Renal cortex interstitium (tissue), 15 donors: ENCODE data around the gene ZNF716. TPM values are rescaled to one million over a fixed set of nuclear protein-coding genes. Genes with fewer than 3 reads are reported as not detected.
"Not testable (repeated sequence)": the region's sequence is repeated elsewhere in the genome, so short reads cannot be mapped to it uniquely, and the experiment has no call there.

Source experiments
- DNase-seq, 11 donors: peaks; one replicate each; pipeline ENCODE4 v3.0.0-alpha.2; 2013; ENCODE audit warnings: low read depth in 9 of 11, low spot score in 4 of 11; ENCODE audit errors: extremely low read depth in 1 of 11
- long read RNA-seq, 16 experiments: transcript quantifications; one replicate each; lab custom pipeline, GENCODE V29; 2026
- polyA plus RNA-seq, 3 donors: library from polyadenylated mRNA; unstranded; fragments of 120-200 nt; gene quantifications; one replicate each; pipeline ENCODE4 v1.2.1, GENCODE V29; 2013; ENCODE audit not compliant: insufficient read length in 3 of 3

ZNF716 gene
- polyA plus RNA-seq = under 1 TPM; 0.04 to 0.11 (median 0.08) TPM
- long read RNA-seq, donor 1 = 0 reads
- long read RNA-seq, donor 2 = 0 reads
- long read RNA-seq, donor 3 = 0 reads
- long read RNA-seq, donor 4 = 0 reads
- long read RNA-seq, donor 5 = 0 reads
- long read RNA-seq, donor 6 = 0 reads
- long read RNA-seq, donor 7 = 0 reads
- long read RNA-seq, donor 8 = 0 reads
- long read RNA-seq, donor 9 = 0 reads
- long read RNA-seq, donor 10 = 0 reads
- long read RNA-seq, donor 11 = 0 reads
- long read RNA-seq, donor 12 = 0 reads
- long read RNA-seq, donor 13 = 0 reads
- long read RNA-seq, donor 14 = 0 reads
- long read RNA-seq, donor 15 = 0 reads
- long read RNA-seq, donor 16 = 0 reads

DNA sequence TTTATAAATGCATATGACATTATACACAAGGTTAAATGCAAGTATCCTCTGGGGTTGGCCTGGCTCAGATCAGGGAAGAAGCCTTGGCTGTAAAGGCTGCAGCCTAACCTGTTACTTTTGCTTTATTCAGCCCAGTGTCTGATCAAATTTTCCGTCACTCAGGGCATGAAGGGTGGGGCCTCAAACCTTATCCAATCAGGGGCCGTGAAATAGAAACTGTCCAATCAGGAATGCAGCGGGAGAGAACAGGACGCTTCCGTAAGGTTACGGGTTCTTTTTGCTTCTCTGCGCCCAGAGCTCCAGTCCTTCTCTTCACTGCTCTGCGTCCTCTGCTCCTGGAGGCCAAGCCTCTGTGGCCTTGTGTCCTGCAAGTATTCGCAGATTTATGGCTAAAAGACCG lies at the start of gene ZNF716:
Gene ZNF716 (plus strand): TSS at position 274 of the 400 bp plus-strand sequence. CDS start 112 bp downstream, at position 386.
- no peak for DNase-seq

DNA sequence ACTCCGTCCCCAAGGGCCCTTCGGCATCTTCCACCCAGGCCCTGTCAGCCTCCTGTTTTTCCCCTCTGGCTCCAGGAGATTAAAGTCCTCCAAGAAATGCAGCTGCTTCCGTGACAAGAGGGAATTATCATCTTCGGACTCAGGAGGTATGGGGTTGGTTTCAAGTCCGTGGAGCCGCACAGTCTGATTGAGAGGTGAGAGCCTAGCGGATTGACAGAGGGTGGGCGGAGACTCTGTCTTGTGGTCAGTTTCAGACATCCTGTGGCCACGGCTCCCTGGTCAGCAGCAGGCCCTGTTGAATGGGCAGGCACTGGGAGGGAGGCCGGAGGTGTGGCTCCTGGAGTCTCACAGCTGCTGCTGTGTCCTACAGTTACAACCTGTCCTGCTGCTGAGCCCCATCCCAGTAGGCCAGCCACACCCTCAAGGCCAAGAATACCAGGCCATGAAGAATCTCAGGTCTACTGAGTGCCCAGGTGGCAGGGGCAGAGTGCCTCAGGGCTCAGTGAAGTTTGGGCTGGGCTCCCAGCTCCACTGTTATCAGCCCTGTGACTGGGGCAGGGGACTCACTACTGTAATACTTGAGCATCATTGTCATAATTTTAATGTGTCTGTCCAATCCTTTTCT lies 49.3 kb upstream of the ZNF716 start:
- no peak for DNase-seq

GRCh38 chr7:57403051-57403450 lies 46.9 kb upstream of the ZNF716 start:
- not testable (repeated sequence) for DNase-seq

GRCh38 chr7:57403601-57404342 lies 46.2 kb upstream of the ZNF716 start:
- DNase-seq = no peak

- DNase-seq = no peak
Observed at GRCh38 chr7:57404343-57404966, 45.5 kb upstream of the ZNF716 start.

GRCh38 chr7:57404967-57405421 lies 45.0 kb upstream of the ZNF716 start:
- DNase-seq = no peak

- DNase-seq = no peak
Observed at GRCh38 chr7:57407125-57407524, 42.9 kb upstream of the ZNF716 start.

- DNase-seq = no peak
Observed at GRCh38 chr7:57412168-57412567, 37.8 kb upstream of the ZNF716 start.

DNA sequence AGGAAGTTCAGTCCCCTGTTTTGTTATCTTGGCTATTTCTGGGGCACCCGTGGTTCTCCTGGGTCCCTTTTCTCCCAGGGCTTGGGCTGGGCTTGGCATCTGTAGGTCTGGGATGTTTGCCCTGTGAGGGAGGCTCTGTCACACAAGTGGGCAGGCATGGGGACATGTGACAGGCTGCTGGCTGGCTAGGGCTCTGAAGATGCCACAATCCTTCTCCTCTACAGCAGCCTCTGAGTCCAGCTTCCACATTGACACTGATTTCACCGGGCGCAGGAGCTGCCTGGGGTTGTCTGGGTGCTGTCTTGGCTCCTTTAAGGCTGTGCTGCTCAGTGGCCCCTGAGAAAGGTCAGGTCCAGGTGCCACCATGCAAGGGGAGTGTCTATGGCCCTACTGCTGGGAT lies 37.4 kb upstream of the ZNF716 start:
- DNase-seq = no peak

- no peak for DNase-seq
Observed at GRCh38 chr7:57413529-57414398, 36.2 kb upstream of the ZNF716 start.

GRCh38 chr7:57414415-57414814 lies 35.6 kb upstream of the ZNF716 start:
- no peak for DNase-seq

DNA sequence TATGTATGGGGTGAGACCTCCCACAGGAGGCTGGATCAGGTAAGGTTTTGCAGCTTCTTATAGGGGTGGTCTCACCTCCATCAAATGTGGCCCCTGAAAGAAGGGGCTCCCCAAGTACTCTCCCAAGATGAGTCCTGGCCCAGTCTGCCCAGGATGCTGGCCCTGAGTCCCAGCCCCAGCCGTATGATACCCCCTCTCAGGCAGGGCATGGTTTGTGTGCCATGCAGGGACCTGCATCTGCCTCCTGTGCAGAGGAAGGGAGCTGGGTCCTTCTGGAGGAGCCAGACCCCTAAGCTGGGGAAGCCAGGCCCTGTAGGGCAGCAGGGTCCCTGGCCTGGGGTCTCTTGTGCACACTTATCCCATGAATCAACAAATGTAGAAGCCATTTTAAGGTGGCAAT lies 35.1 kb upstream of the ZNF716 start:
- DNase-seq = no peak

GRCh38 chr7:57415326-57415725 lies 34.7 kb upstream of the ZNF716 start:
- no peak for DNase-seq

DNA sequence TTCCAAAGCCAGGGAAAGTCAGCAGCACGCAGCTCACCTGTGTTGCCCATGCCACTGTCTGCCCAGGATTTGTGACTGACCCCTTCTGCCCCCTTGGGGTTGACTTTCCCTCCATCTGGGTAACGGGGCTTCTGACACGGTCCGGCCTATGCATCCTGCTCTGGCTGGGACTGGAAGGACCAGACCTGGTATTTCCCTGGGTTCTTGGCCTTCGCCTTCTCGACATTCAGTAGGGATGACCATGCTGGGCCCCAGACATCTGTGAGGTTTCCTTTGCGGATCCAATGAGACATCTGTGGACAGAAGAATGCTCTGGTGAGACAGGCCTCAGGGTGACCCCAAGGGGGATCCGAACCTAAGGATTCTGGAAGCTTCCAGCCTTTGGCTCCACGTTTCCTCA lies 34.2 kb upstream of the ZNF716 start:
- no peak for DNase-seq

DNA sequence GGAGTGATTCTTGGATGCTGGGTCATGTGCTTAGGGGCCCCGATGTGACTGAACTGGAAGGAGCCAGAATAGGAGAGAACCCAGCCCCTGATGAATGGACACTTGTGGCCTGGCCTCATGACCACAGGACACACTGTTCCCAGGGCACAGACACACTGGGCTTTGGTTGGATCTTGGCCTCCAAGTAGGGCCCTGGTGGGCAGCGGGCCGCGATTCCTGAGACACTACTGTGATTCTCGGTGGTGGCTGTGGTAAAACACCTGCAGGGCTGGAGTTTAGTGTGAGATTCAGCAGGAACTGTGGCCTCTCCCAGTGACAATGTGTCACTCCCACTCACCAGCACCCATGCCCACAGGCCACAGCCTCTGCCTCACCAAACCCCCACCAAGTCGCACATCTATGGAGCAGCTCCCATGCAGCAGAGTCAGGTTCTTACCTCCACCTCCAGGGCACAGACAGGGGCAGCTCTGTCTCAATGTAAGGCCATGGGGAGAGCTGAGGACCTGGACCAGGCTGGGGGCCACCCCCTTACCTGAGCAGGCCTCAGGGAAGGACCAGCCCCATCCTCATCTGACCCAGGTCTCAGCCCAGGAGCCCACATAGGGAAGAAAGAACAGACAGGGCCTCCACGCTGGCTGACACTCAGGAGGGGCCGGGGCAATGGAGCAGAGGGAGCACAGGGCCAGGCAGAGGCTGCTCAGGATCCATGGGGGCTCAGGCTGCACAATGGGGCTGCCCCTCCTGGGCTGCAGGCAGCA lies 33.2 kb upstream of the ZNF716 start:
- no peak for DNase-seq

GRCh38 chr7:57417736-57418135 lies 32.2 kb upstream of the ZNF716 start:
- no peak for DNase-seq

DNA sequence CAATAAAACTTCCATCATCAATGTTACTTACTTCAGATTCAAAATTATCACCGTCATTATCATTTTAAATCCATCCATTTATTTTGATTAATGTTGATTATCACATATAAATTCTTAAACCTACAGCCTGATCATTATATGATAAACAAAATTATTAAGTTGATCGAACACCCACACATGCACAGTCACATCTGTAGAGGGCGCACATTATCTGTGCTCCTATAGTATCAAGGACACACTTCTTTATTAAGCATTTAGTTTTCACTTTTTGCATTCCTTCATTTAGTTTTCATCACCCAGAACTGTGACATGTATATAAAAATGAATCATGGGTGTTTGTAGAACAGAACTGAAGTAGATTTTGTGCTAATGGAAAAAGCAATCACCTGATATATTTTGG lies 26.2 kb upstream of the ZNF716 start:
- DNase-seq = no peak
